ENCODE measurements around the gene PTPN18.

The PTPN18 gene

DNA sequence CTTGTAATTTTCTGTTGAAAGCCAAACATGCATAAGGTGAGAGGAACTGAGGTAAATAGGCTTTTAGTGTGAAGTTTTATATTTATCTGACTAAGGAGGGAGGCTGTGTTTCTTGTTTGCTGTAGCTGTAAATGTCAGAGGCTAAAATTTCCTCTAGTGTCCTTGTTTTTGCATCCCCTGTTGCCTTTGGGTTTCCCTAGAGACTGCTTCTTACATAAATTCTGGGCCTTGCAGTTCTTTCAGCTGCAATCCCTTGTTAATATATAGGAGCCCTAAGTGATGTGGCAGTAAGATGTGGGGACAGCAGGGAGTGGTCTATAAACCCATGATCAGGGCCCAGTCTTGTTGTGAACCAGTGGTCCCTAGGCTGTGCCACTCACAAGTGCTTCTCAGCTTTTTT lies 20.6 kb upstream of the PTPN18 start:
- Mint-ChIP-seq H3K27ac (no peak overlapping the region), H3K9me3 (no peaks in the 10 kb centered on the region), H3K4me1 (peaks cover 1 to 15% of the 10 kb centered on the region in 2 donors), H3K36me3 (peaks cover 12 to 23% of the 10 kb centered on the region in 2 donors), H3K4me3 (no peak overlapping the region), H3K27me3 (peaks cover 21 to 31% of the 10 kb centered on the region in 2 donors)
- ATAC-seq (replicated peaks) (no peak), DNase-seq (no peak)

DNA sequence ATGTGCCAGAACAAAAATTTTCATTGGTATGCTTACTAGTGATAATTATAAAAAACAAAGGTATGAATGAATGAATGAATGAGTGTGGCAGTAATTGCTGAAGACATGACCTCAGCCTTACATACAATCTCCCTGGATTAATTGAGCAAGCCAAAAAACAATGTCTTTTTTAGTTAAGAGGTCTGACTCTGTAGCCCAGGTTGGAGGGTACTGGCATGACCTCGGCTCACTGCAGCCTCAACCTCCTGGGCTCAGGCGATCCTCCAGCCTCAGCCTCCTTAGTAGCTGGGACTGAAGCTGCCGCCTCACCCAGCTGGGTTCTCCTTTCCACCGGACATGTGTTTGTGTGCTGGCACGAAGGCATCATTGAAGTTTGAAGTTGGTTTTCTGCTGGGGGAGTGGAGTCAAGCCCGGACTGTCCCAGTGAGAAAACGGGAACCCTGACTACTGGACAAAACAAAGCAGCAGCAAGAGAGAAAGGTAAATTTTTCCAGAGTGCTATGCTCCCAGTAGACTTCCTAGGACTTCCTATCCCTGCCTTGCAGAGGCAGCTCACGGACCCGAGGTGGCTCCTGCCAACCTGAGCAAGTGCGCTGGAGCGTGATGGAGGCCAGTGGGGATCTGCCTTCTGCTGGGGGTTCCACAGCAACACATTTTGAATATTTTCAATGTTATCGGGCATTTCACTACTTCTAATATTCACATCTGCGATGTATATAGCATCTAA lies 19.5 kb upstream of the PTPN18 start:
- DNase-seq = no peak
- Mint-ChIP-seq H3K27me3 (peaks cover 12 to 21% of the 10 kb centered on the region in 2 donors), H3K4me3 (no peak overlapping the region), H3K27ac (peak overlapping the region; percentile 14), H3K36me3 (peaks cover 14 to 29% of the 10 kb centered on the region in 2 donors), H3K9me3 (no peaks in the 10 kb centered on the region), H3K4me1 (peaks cover 10 to 21% of the 10 kb centered on the region in 2 donors)
- ATAC-seq (replicated peaks) = no peak

DNA sequence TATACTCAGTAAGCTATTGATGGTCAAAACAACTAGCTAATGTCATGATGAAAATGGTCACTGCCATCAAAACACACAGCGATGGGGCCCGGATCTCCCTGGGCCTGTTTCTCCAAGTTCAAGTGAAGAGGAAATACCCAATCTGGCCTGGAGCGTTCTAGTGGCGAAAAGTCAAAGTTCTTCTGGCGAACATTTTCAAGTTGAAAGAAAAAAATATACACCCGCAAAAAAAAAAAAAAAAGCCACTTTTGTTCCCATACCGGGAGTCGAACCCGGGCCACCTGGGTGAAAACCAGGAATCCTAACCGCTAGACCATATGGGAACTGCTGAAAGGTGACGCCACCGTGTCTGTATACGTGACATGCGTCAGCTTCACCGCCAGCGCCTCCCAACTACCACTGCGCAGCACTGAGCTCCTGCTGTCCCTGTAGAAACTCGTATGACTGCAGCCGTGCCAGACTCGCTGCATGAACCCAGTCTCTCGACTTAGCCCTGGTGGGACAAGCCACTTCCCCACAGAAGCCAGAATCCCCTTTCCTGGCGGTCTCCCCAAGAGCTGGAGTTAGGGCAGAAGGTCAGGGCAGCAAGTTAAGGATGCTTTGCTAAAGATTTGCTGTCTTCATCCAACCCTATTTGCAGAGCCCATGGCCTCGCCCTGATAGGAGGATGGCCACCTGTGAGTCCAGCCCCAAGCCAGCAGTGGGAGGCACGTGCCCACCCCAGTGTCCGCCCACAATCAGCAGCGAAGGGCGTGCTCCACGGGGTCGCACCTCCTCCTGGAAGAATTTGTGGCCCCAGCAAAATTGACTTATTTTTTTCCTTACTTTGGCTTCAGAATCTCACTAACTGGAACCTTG lies 18.8 kb upstream of the PTPN18 start:
- peak overlapping the region; percentile 97 for H3K27ac Mint-ChIP-seq
- H3K36me3 Mint-ChIP-seq = peaks cover 18 to 34% of the 10 kb centered on the region in 2 donors
- DNase-seq = no peak
- H3K9me3 Mint-ChIP-seq = no peaks in the 10 kb centered on the region
- peak overlapping the region in 1 of 2 donors; percentile 81 for H3K4me3 Mint-ChIP-seq
- peaks cover 18 to 25% of the 10 kb centered on the region in 2 donors for H3K4me1 Mint-ChIP-seq
- ATAC-seq (replicated peaks) = no peak
- peaks cover 6 to 13% of the 10 kb centered on the region in 2 donors for H3K27me3 Mint-ChIP-seq

DNA sequence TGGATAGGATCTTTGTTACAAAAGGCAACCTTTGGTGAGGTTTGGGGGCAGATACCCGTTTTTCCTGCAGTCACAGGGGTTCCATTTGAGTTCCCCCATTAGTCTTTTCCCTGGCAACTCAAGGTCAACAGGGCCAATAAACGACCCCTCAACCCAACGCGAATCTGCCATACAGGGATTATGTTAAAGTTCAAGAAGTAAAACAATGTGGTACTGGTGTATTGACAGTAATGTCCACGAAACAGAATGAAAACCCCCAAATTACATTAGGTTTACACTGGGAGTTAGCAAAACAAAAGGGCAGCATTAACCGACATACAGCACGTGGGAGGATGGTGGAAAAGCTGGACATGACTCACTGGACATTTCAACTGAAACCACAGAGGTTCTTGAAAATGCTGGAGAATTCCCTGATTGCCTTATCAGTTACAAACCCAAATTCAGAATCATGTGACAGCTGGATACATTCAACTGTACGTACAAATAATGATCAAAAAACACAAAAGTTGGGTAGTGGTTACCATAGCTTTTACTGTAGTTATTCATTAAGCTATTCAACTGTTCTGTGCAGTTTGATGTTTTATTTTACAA lies 18.0 kb upstream of the PTPN18 start:
- no peak overlapping the region for H3K4me3 Mint-ChIP-seq
- H3K27ac Mint-ChIP-seq = no peak overlapping the region
- DNase-seq (no peak), ATAC-seq (replicated peaks) (no peak)
- H3K27me3 Mint-ChIP-seq = peaks cover 0 to 6% of the 10 kb centered on the region in 2 donors
- H3K4me1 Mint-ChIP-seq = peaks cover 21 to 25% of the 10 kb centered on the region in 2 donors
- H3K9me3 Mint-ChIP-seq = no peaks in the 10 kb centered on the region
- peaks cover 20 to 38% of the 10 kb centered on the region in 2 donors for H3K36me3 Mint-ChIP-seq

- Mint-ChIP-seq H3K4me3 (no peak overlapping the region), H3K27ac (no peak overlapping the region)
These were observed 17.0 kb upstream of the PTPN18 start for GRCh38 chr2:130338793-130339345.

DNA sequence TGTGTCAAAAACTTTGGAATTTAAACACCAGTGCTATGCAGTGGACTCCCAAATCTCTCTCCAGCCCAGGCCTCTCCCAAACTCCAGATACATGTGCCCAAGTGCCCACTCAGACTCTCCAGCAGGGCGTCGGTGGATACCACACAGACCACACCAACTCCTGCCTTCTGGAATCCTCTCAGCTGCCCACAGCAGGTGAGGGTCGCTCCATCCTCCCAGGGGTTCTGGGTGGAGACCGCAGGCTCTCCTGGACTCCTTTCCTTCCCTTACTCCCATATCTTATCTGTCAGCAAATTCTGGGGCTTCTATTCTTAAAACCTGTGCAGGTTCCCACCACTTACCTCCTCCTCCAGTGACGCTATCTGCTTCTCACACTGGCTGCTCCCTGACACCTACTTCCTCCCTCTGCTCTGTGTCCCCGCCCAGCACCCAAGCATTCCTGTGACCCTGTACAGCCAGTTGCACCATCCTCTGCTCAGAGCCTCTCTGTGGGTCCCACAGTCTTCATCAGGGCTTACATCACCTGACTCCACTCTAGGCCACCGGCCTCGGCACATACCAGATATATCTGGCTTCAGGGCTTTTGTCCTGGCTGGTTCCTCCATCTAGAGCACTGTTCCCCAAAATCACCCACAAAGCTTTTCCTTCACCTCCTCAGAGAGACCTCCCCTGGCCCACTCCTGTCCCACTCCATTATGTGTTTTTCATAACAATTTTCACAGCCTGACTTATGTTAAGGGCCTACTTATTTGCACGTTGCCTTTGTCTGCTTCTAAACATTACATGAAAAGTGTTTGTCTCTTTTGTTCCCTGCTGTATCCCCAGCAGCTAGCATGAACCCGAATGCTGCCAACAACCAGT lies 15.7 kb upstream of the PTPN18 start:
- H3K27ac Mint-ChIP-seq = peak overlapping the region; percentile 79
- ATAC-seq (replicated peaks) (no peak), DNase-seq (no peak)
- H3K4me1 Mint-ChIP-seq = peaks cover 27 to 30% of the 10 kb centered on the region in 2 donors
- H3K9me3 Mint-ChIP-seq = no peaks in the 10 kb centered on the region
- H3K27me3 Mint-ChIP-seq = no peaks in the 10 kb centered on the region
- no peak overlapping the region for H3K4me3 Mint-ChIP-seq
- peaks cover 19 to 50% of the 10 kb centered on the region in 2 donors for H3K36me3 Mint-ChIP-seq

More at GRCh38 chr2:130338793-130339345, 17.0 kb upstream of the PTPN18 start:
- H3K4me1 Mint-ChIP-seq = peaks cover 25 to 30% of the 10 kb centered on the region in 2 donors
- H3K27me3 Mint-ChIP-seq = peaks cover 0 to 6% of the 10 kb centered on the region in 2 donors
- DNase-seq = no peak
- no peak for ATAC-seq (replicated peaks)
- peaks cover 22 to 43% of the 10 kb centered on the region in 2 donors for H3K36me3 Mint-ChIP-seq
- H3K9me3 Mint-ChIP-seq = no peaks in the 10 kb centered on the region

GRCh38 chr2:130341562-130342019 lies 14.3 kb upstream of the PTPN18 start:
- Mint-ChIP-seq H3K4me3 (peak overlapping the region; percentile 99), H3K4me1 (peaks cover 33 to 37% of the 10 kb centered on the region in 2 donors), H3K27ac (peak overlapping the region; percentile 99), H3K36me3 (peaks cover 27 to 65% of the 10 kb centered on the region in 2 donors), H3K9me3 (no peaks in the 10 kb centered on the region), H3K27me3 (no peaks in the 10 kb centered on the region)
- DNase-seq (no peak), ATAC-seq (replicated peaks) (peak in 1 of 2 donors; percentile 0)

DNA sequence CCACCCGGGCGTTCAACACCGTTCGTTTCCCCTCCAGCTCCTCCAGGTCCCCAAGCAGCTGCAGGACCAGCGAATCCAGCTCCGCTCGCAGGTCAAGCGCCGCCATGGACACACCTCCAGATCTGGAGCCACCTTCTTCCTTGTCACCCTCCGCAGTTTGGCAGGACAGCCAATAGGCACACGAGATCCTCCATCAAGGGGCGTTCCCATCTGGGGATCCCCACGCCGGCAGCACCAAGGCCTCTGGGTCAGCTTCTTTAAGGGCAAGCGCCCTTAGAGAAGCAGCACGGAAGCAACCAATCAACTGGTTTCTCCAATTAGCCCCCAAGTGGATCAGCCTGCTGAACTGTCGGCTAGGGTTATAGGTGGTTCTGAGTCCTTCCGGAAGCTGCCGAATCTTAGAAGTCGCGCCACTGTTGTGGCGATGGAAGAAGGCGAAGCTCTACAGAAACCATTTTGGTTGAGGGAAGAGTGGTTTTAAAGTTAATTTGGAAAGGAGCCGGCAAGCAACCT lies 13.8 kb upstream of the PTPN18 start:
- Mint-ChIP-seq H3K4me3 (peak overlapping the region; percentile 99), H3K4me1 (peaks cover 33 to 38% of the 10 kb centered on the region in 2 donors), H3K27me3 (no peaks in the 10 kb centered on the region), H3K27ac (peak overlapping the region; percentile 99), H3K36me3 (peaks cover 32 to 67% of the 10 kb centered on the region in 2 donors), H3K9me3 (no peaks in the 10 kb centered on the region)
- peak; percentile 83 for ATAC-seq (replicated peaks)
- DNase-seq = peak; percentile 90

- no peaks in the 10 kb centered on the region for H3K27me3 Mint-ChIP-seq
- peaks cover 33 to 45% of the 10 kb centered on the region in 2 donors for H3K4me1 Mint-ChIP-seq
- peak; percentile 96 for DNase-seq
- ATAC-seq (replicated peaks) = peak; percentile 90 to 91
- peak within 1 kb of the TSS; percentile 99 for H3K27ac Mint-ChIP-seq
- no peaks in the 10 kb centered on the region for H3K9me3 Mint-ChIP-seq
- peak within 1 kb of the TSS; percentile 99 for H3K4me3 Mint-ChIP-seq
- H3K36me3 Mint-ChIP-seq = peaks cover 36 to 70% of the 10 kb centered on the region in 2 donors
These were observed 13.2 kb upstream of the PTPN18 start, which contains the start of gene IMP4 for GRCh38 chr2:130342533-130343275. Gene IMP4, plus strand, starts transcription at chr2:130342897. Its CDS starts 36 bp downstream, at chr2:130342933.

GRCh38 chr2:130344578-130344977 lies 11.3 kb upstream of the PTPN18 start:
- H3K9me3 Mint-ChIP-seq = no peaks in the 10 kb centered on the region
- ATAC-seq (replicated peaks) (no peak), DNase-seq (no peak)
- H3K27ac Mint-ChIP-seq = no peak overlapping the region
- peaks cover 29 to 50% of the 10 kb centered on the region in 2 donors for H3K4me1 Mint-ChIP-seq
- peaks cover 34 to 75% of the 10 kb centered on the region in 2 donors for H3K36me3 Mint-ChIP-seq
- H3K27me3 Mint-ChIP-seq = no peaks in the 10 kb centered on the region
- H3K4me3 Mint-ChIP-seq = peak overlapping the region in 1 of 2 donors; percentile 41

- no peak for DNase-seq
- Mint-ChIP-seq H3K4me1 (peaks cover 24 to 50% of the 10 kb centered on the region in 2 donors), H3K9me3 (no peaks in the 10 kb centered on the region), H3K4me3 (no peak overlapping the region), H3K27me3 (no peaks in the 10 kb centered on the region), H3K36me3 (peaks cover 34 to 70% of the 10 kb centered on the region in 2 donors), H3K27ac (no peak overlapping the region)
- ATAC-seq (replicated peaks) = no peak
These were observed 10.8 kb upstream of the PTPN18 start for GRCh38 chr2:130345091-130345490.

- peaks cover 21 to 45% of the 10 kb centered on the region in 2 donors for H3K4me1 Mint-ChIP-seq
- no peak for DNase-seq
- H3K4me3 Mint-ChIP-seq = no peak overlapping the region
- no peak overlapping the region for H3K27ac Mint-ChIP-seq
- H3K27me3 Mint-ChIP-seq = no peaks in the 10 kb centered on the region
- no peak for ATAC-seq (replicated peaks)
- no peaks in the 10 kb centered on the region for H3K9me3 Mint-ChIP-seq
- H3K36me3 Mint-ChIP-seq = peaks cover 40 to 68% of the 10 kb centered on the region in 2 donors
These were observed 10.2 kb upstream of the PTPN18 start for GRCh38 chr2:130345611-130346010.
